ENCODE measurements around the gene KCNQ2. TPM values are rescaled to one million over a fixed set of nuclear protein-coding genes. Genes with fewer than 3 reads are reported as not detected.

KCNQ2 gene
- total and polyA plus RNA-seq, 10 donors = 0.13 to 3.5 (median 0.45) TPM; not detected in 2

GRCh38 chr20:63501818-63502670 lies 29.6 kb upstream of the KCNQ2 start:
- no peak for TF ChIP-seq POLR2AphosphoS5 (IDR thresholded peaks at IDR 0.05)
- no peak for TF ChIP-seq CTCF (IDR thresholded peaks at IDR 0.05 in 8 of 11, conservative IDR thresholded peaks at IDR 0.05 in 3 of 11)
- TF ChIP-seq POLR2A (IDR thresholded peaks at IDR 0.05) = no peak
- peaks cover 0 to 21% (median 17%) of the 10 kb centered on the region in 8 donors for H3K9me3 ChIP-seq
- H3K4me3 ChIP-seq = no peak overlapping the region
- peaks cover 0 to 28% (median 20%) of the 10 kb centered on the region in 6 donors for H3K4me1 ChIP-seq
- WGBS, 5 donors = 33 to 71% (median 40%) methylated on average over 11 to 26 of the region's 26 CpGs
- H3K27ac ChIP-seq = no peak overlapping the region
- H3K27me3 ChIP-seq (replicated peaks in 1 of 7) = peaks cover 0 to 89% (median 37%) of the 10 kb centered on the region in 7 donors
- no peaks in the 10 kb centered on the region for H3K36me3 ChIP-seq
- no peak for DNase-seq
- intact Hi-C loops (cut with DNase I; ENCODE audit: low total_unique reads) = no loop called here

GRCh38 chr20:63500902-63501817 lies 28.7 kb upstream of the KCNQ2 start:
- Histone ChIP-seq H3K27ac (no peak overlapping the region), H3K4me1 (peaks cover 5 to 37% (median 26%) of the 10 kb centered on the region in 6 donors), H3K9me3 (peaks cover 0 to 21% (median 17%) of the 10 kb centered on the region in 8 donors), H3K4me3 (no peak overlapping the region), H3K27me3 (replicated peaks in 1 of 7) (peaks cover 0 to 89% (median 44%) of the 10 kb centered on the region in 7 donors), H3K36me3 (no peaks in the 10 kb centered on the region)
- DNase-seq = no peak
- intact Hi-C loops (cut with DNase I; ENCODE audit: low total_unique reads) = no loop called here
- 84 to 86% (median 85%) methylated on average over 23 to 27 of the region's 27 CpGs for WGBS, 5 donors
- TF ChIP-seq POLR2A (IDR thresholded peaks at IDR 0.05) (no peak), POLR2AphosphoS5 (IDR thresholded peaks at IDR 0.05) (no peak), CTCF (IDR thresholded peaks at IDR 0.05 in 8 of 11, conservative IDR thresholded peaks at IDR 0.05 in 3 of 11) (no peak)

GRCh38 chr20:63500151-63500901 lies 27.9 kb upstream of the KCNQ2 start:
- WGBS, 5 donors = 83 to 98% (median 85%) methylated on average over 8 to 24 of the region's 24 CpGs
- Histone ChIP-seq H3K4me3 (no peak overlapping the region), H3K27ac (no peak overlapping the region), H3K27me3 (replicated peaks in 1 of 7) (peaks cover 0 to 91% (median 44%) of the 10 kb centered on the region in 7 donors), H3K9me3 (peaks cover 0 to 15% (median 13%) of the 10 kb centered on the region in 8 donors), H3K4me1 (peaks cover 5 to 42% (median 30%) of the 10 kb centered on the region in 6 donors), H3K36me3 (no peaks in the 10 kb centered on the region)
- no peak for DNase-seq
- intact Hi-C loops (cut with DNase I; ENCODE audit: low total_unique reads) = no loop called here
- no peak for TF ChIP-seq POLR2AphosphoS5 (IDR thresholded peaks at IDR 0.05)
- TF ChIP-seq POLR2A (IDR thresholded peaks at IDR 0.05) = no peak
- no peak for TF ChIP-seq CTCF (IDR thresholded peaks at IDR 0.05 in 8 of 11, conservative IDR thresholded peaks at IDR 0.05 in 3 of 11)

All from spleen (tissue), 11 donors.